Smooth muscle cell (in vitro differentiated cells): ENCODE results near the gene BCL6B. TPM values are rescaled to one million over a fixed set of nuclear protein-coding genes. Genes with fewer than 3 reads are reported as not detected.

ENCODE experiments used
- DNase-seq: peaks from one replicate; lab custom pipeline; 2025; ENCODE audit not compliant: unreplicated experiment; lab: John Stamatoyannopoulos, UW
- H2AFZ ChIP-seq: fragments of 200-600 bp; sonication (generic); 2 replicates; pipeline ENCODE4 v1.6.0; 2016; ENCODE audit warnings: antibody characterized with exemption, low read depth, mild to moderate bottlenecking
- H3F3A ChIP-seq: fragments of 200-600 bp; sonication (generic); 2 replicates; pipeline ENCODE4 v1.6.0; 2017; ENCODE audit warnings: antibody characterized with exemption, low read depth
- H3K27ac ChIP-seq: fragments of 200-600 bp; sonication (generic); 2 replicates; pipeline ENCODE4 v1.5.1; 2016; ENCODE audit warnings: low read depth, mild to moderate bottlenecking
- H3K27me3 ChIP-seq: fragments of 200-600 bp; sonication (generic); 2 replicates; pipeline ENCODE4 v1.6.1; 2016; ENCODE audit warnings: low read depth, mild to moderate bottlenecking
- H3K36me3 ChIP-seq: fragments of 200-600 bp; sonication (generic); 2 replicates; pipeline ENCODE4 v1.5.1; 2016; ENCODE audit warnings: low read depth
- H3K4me1 ChIP-seq: fragments of 200-600 bp; sonication (generic); 2 replicates; pipeline ENCODE4 v1.5.1; 2016; ENCODE audit warnings: low read depth
- H3K4me2 ChIP-seq: fragments of 200-600 bp; sonication (generic); 2 replicates; pipeline ENCODE4 v1.6.0; 2016; ENCODE audit warnings: mild to moderate bottlenecking
- H3K4me3 ChIP-seq: fragments of 200-600 bp; sonication (generic); 2 replicates; pipeline ENCODE4 v1.5.1; 2016; ENCODE audit warnings: mild to moderate bottlenecking
- H3K79me2 ChIP-seq: fragments of 200-600 bp; sonication (generic); 2 replicates; pipeline ENCODE4 v1.6.0; 2016; ENCODE audit warnings: low read depth, mild to moderate bottlenecking
- H3K9ac ChIP-seq: fragments of 200-600 bp; sonication (generic); 2 replicates; pipeline ENCODE4 v1.6.0; 2016; ENCODE audit warnings: low read depth
- H3K9me3 ChIP-seq: fragments of 200-600 bp; sonication (generic); replicated peaks from 2 replicates; pipeline ENCODE4 v1.5.1; 2016; ENCODE audit warnings: low read depth
- H4K20me1 ChIP-seq: fragments of 200-600 bp; sonication (generic); 2 replicates; pipeline ENCODE4 v1.6.0; 2016; ENCODE audit warnings: low read depth
- WGBS: methylation state at CpG from one replicate; pipeline ENCODE4 v1.1.7; 2016; ENCODE audit warnings: low lambda C conversion rate; 5-methylcytosine and 5-hydroxymethylcytosine counted together
- polyA plus RNA-seq: library from polyadenylated mRNA; unstranded; fragments of >200 nt; fragmentation: Nextera tagmentation; extraction: Ambion mirVana; gene quantifications from 2 replicates; pipeline ENCODE4 v1.2.1, GENCODE V29; 2016
- total RNA-seq: library from RNA; depleted of rRNA; stranded (reverse); fragments of >200 nt; gene quantifications from 2 replicates; pipeline ENCODE4 v1.2.3, GENCODE V29; 2014
- TF ChIP-seq, protein P1 (sequence below): fragments of 200-600 bp; sonication (generic); IDR thresholded peaks from 2 replicates; pipeline ENCODE4 v1.5.1; 2017; ENCODE audit warnings: borderline replicate concordance, mild to moderate bottlenecking, antibody characterized with exemption; ENCODE audit not compliant: insufficient read depth, poor library complexity, severe bottlenecking

BCL6B gene
- total and polyA plus RNA-seq, 2 experiments from 2014 or later: not detected

DNA sequence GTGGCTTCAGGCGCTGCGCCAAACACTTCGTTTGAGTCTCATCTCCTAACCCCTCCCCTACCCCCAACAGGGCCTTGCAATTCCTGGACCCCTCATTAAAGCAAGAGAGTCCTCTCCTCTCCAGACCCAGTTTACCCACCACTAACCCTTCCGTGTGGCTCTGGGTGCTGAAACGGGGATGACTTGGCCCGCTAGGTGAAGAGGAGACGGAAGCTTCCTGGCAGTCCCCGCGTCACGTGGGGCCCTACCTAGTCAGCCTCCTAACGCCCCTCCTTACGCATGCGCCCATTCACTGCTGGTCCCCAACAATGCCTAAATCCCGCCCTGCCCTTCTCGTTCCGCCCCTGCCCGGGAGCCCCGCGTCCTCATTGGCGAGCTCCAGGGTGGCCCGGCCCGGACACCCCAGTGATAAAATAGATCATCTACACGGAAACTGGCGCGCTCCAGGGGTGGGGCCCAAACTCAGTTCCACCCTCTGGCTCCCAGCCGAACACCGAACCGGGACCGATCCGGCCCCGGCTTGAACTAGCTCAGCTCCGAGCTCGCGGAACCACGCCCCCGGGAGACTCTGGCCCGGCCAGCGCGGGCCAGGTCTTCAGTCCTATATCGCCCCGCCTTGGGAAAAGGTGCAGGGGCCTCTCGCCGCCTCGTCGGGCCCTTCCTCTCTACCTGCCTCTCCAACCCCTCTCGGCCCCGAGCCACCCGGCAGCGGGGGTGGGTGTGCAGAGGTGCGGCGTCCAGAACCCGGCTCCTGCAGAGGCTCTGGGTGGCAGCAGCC is 12.9 kb downstream of the BCL6B start, which contains the start of gene SLC16A13:
Gene SLC16A13, plus strand, starts transcription at position 425 of the 778 bp plus-strand sequence. CDS start 368 bp downstream, outside the sequence.
- 3% methylated on average over 50 of the region's 52 CpGs for WGBS
- H3K9ac ChIP-seq: peak within 1 kb of the TSS; percentile 19
- peak; percentile 74 for DNase-seq
- H3K4me3 ChIP-seq: peak within 1 kb of the TSS; percentile 68
- H3K79me2 ChIP-seq: no peaks in the 10 kb centered on the region
- H3K9me3 ChIP-seq: no peaks in the 10 kb centered on the region
- H3K27me3 ChIP-seq: no peaks in the 10 kb centered on the region
- H2AFZ ChIP-seq: peak within 1 kb of the TSS; percentile 74
- no peaks in the 10 kb centered on the region for H4K20me1 ChIP-seq
- H3K27ac ChIP-seq: peak within 1 kb of the TSS; percentile 43
- H3K36me3 ChIP-seq: no peaks in the 10 kb centered on the region
- TF ChIP-seq, protein P1, sequence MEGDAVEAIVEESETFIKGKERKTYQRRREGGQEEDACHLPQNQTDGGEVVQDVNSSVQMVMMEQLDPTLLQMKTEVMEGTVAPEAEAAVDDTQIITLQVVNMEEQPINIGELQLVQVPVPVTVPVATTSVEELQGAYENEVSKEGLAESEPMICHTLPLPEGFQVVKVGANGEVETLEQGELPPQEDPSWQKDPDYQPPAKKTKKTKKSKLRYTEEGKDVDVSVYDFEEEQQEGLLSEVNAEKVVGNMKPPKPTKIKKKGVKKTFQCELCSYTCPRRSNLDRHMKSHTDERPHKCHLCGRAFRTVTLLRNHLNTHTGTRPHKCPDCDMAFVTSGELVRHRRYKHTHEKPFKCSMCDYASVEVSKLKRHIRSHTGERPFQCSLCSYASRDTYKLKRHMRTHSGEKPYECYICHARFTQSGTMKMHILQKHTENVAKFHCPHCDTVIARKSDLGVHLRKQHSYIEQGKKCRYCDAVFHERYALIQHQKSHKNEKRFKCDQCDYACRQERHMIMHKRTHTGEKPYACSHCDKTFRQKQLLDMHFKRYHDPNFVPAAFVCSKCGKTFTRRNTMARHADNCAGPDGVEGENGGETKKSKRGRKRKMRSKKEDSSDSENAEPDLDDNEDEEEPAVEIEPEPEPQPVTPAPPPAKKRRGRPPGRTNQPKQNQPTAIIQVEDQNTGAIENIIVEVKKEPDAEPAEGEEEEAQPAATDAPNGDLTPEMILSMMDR: no peak
- peaks cover 4% of the 10 kb centered on the region for H3K4me1 ChIP-seq
- H3K4me2 ChIP-seq: peak within 1 kb of the TSS; percentile 94
- H3F3A ChIP-seq: peaks cover 4% of the 10 kb centered on the region

DNA sequence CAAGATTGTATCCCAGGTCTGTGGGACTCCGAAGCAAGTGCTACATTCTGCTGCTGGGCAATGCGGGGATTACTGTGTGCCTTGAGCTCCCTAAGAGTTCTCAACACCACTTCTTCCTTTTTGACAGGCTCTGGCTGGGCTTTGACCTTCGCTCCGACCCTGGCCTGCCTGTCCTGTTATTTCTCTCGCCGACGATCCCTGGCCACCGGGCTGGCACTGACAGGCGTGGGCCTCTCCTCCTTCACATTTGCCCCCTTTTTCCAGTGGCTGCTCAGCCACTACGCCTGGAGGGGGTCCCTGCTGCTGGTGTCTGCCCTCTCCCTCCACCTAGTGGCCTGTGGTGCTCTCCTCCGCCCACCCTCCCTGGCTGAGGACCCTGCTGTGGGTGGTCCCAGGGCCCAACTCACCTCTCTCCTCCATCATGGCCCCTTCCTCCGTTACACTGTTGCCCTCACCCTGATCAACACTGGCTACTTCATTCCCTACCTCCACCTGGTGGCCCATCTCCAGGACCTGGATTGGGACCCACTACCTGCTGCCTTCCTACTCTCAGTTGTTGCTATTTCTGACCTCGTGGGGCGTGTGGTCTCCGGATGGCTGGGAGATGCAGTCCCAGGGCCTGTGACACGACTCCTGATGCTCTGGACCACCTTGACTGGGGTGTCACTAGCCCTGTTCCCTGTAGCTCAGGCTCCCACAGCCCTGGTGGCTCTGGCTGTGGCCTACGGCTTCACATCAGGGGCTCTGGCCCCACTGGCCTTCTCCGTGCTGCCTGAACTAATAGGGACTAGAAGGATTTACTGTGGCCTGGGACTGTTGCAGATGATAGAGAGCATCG is 15.4 kb downstream of the BCL6B start:
- H3K79me2 ChIP-seq: no peaks in the 10 kb centered on the region
- no peak overlapping the region for H3K4me2 ChIP-seq
- no peak overlapping the region for H3K9ac ChIP-seq
- WGBS: 92% methylated on average over 19 of the region's 19 CpGs
- H3K4me3 ChIP-seq: no peak overlapping the region
- no peaks in the 10 kb centered on the region for H3K27me3 ChIP-seq
- no peak for DNase-seq
- H3K9me3 ChIP-seq: no peaks in the 10 kb centered on the region
- no peak overlapping the region for H3K27ac ChIP-seq
- peaks cover 8% of the 10 kb centered on the region for H3F3A ChIP-seq
- peaks cover 7% of the 10 kb centered on the region for H3K4me1 ChIP-seq
- no peaks in the 10 kb centered on the region for H3K36me3 ChIP-seq
- H2AFZ ChIP-seq: no peak overlapping the region
- TF ChIP-seq, protein P1: no peak
- no peaks in the 10 kb centered on the region for H4K20me1 ChIP-seq

DNA sequence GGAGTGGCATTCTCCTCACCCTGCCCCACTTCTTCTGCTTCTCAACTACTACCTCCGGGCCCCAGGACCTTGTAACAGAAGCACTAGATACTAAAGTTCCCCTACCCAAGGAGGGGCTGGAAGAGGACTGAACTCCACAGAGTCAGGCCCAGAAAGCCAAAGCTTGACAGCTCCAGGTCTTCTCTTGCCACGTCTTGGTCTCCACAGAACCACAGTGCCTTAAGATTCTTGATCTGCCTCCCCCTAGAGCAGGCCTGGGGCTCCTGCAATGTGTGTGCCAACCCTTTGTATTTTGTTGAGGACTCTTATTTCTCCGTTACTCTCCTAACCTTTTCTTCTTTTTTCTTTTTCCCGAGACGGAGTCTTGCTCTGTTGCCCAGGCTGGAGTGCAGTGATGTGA is 17.0 kb downstream of the BCL6B start:
- Histone ChIP-seq H3K27me3 (peaks cover 8% of the 10 kb centered on the region), H3K36me3 (no peaks in the 10 kb centered on the region), H3K4me3 (no peak overlapping the region), H3K9ac (no peak overlapping the region), H3K79me2 (no peaks in the 10 kb centered on the region), H3F3A (peaks cover 8% of the 10 kb centered on the region), H3K4me2 (no peak overlapping the region), H4K20me1 (no peaks in the 10 kb centered on the region), H2AFZ (no peak overlapping the region), H3K4me1 (peaks cover 10% of the 10 kb centered on the region), H3K27ac (no peak overlapping the region), H3K9me3 (no peaks in the 10 kb centered on the region)
- TF ChIP-seq, protein P1: no peak
- DNase-seq: no peak
- 91% methylated on average over 5 of the region's 5 CpGs for WGBS
